Naive thymus-derived CD8-positive, alpha-beta T cell (primary cell): ENCODE measurements around the gene FAM210A. TPM values are rescaled to one million over a fixed set of nuclear protein-coding genes. Genes with fewer than 3 reads are reported as not detected.
"Not testable (repeated sequence)": the region's sequence is repeated elsewhere in the genome, so short reads cannot be mapped to it uniquely, and the experiment has no call there.

Experiments
- ATAC-seq, 2 donors: fragments of 150-1000 bp; cut with Tn5 transposase in 1 of 2; sonication (Bioruptor Pico), chemical (Tn5 transposase) in 1 of 2; 1 replicate in 1 of 2; 2 replicates in 1 of 2; pipeline ENCODE4 v1.10.0; 2021; ENCODE audit warnings: mild to moderate bottlenecking in 2 of 2, moderate library complexity in 2 of 2
- POLR2A ChIA-PET: fragments of 350-600 bp; sonication (Branson Sonifier 250); formaldehyde crosslinking; loops from one replicate; lab custom pipeline; 2021; ENCODE audit warnings: antibody characterized with exemption; lab: Charles Lee
- DNase-seq, 10 donors: peaks; one replicate each; pipeline versions ENCODE4 v3.0.0 to v3.0.0-alpha.2; 2020 to 2022
- H3K27ac Mint-ChIP-seq, 10 donors: one replicate each; pipeline ENCODE4 v1.8.0; 2020 to 2022; ENCODE audit warnings: mild to moderate bottlenecking in 10 of 10, mixed read lengths in 10 of 10, moderate library complexity in 4 of 10, inconsistent platforms in 1 of 10
- H3K27me3 Mint-ChIP-seq, 5 donors: one replicate each; pipeline ENCODE4 v1.8.0; 2021 to 2022; ENCODE audit warnings: mixed read lengths in 5 of 5
- H3K36me3 Mint-ChIP-seq, 3 donors: one replicate each; pipeline ENCODE4 v1.8.0; 2020 to 2022; ENCODE audit warnings: mixed read lengths in 3 of 3, mild to moderate bottlenecking in 2 of 3, inconsistent platforms in 1 of 3
- H3K4me1 Mint-ChIP-seq, 4 donors: one replicate each; pipeline ENCODE4 v1.8.0; 2021 to 2022; ENCODE audit warnings: mixed read lengths in 4 of 4
- H3K4me3 Mint-ChIP-seq, 10 donors: one replicate each; pipeline ENCODE4 v1.8.0; 2020 to 2022; ENCODE audit warnings: mild to moderate bottlenecking in 10 of 10, mixed read lengths in 10 of 10, moderate library complexity in 6 of 10, inconsistent platforms in 1 of 10
- H3K9me3 Mint-ChIP-seq, 9 donors: one replicate each; pipeline ENCODE4 v1.8.0; 2020 to 2022; ENCODE audit warnings: mixed read lengths in 9 of 9, mild to moderate bottlenecking in 3 of 9, inconsistent platforms in 1 of 9, moderate library complexity in 1 of 9
- polyA plus RNA-seq, 3 donors: library from polyadenylated mRNA; unstranded; fragments of 300-500 nt; fragmentation: Illumina TruSeq; gene quantifications; one replicate each; pipeline ENCODE4 v1.2.3, GENCODE V29; 2021
- total RNA-seq, 8 experiments: library from RNA in 2 of 8; stranded (reverse) in 2 of 8; gene quantifications; one replicate each; pipeline ENCODE4 v1.2.3 and lab custom pipeline; 2021 to 2026

The FAM210A gene
- total RNA-seq: 10 to 100 TPM; 11.2 to 12.1 TPM
- polyA plus RNA-seq: 10 to 100 TPM; 12.5 to 18.8 (median 13.7) TPM
- total RNA-seq (lab: John Stamatoyannopoulos, UW): 8.4 to 49.7 (median 20.3) reads per million in 6 experiments

GRCh38 chr18:13726232-13726971, at the start of gene FAM210A, which contains the start of gene RNMT:
FAM210A (minus strand) TSS chr18:13726558; CDS start chr18:13682077, 44,481 bp downstream.
RNMT (plus strand) TSS chr18:13726673; CDS start chr18:13731518, 4,845 bp downstream.
- POLR2A ChIA-PET: interaction anchor here (0.5 to 1.3 kb wide), 6 partner anchors 9 to 1024 kb away, joined by 3 to 8 read pairs (median 4); partner anchors contain the start of genes CEP76, PSMG2 and SEH1L
- H3K4me1 Mint-ChIP-seq: peaks cover 30 to 68% (median 60%) of the 10 kb centered on the region in 4 donors
- peaks cover 0 to 2% (median 0%) of the 10 kb centered on the region in 5 donors for H3K27me3 Mint-ChIP-seq
- H3K4me3 Mint-ChIP-seq: peak within 1 kb of the TSS; percentile 80 to 96 (median 90)
- peak; percentile 88 to 97 (median 92) for DNase-seq
- H3K9me3 Mint-ChIP-seq: no peaks in the 10 kb centered on the region
- ATAC-seq: peak; percentile 93 to 94
- peak within 1 kb of the TSS; percentile 87 to 99 (median 98) for H3K27ac Mint-ChIP-seq
- peaks cover 0 to 12% (median 0%) of the 10 kb centered on the region in 3 donors for H3K36me3 Mint-ChIP-seq

GRCh38 chr18:13775058-13775457, 48.7 kb upstream of the FAM210A start:
- no peak for DNase-seq
- H3K4me1 Mint-ChIP-seq: no peaks in the 10 kb centered on the region
- H3K9me3 Mint-ChIP-seq: peaks cover under 1 to 33% (median 14%) of the 10 kb centered on the region in 9 donors
- no peak overlapping the region for H3K4me3 Mint-ChIP-seq
- POLR2A ChIA-PET: no interaction called here
- peaks cover 10 to 13% (median 11%) of the 10 kb centered on the region in 5 donors for H3K27me3 Mint-ChIP-seq
- peaks cover 0 to 2% (median 2%) of the 10 kb centered on the region in 3 donors for H3K36me3 Mint-ChIP-seq
- no peak overlapping the region for H3K27ac Mint-ChIP-seq
- ATAC-seq: no peak

- ATAC-seq (no peak), DNase-seq (no peak)
- no peaks in the 10 kb centered on the region for H3K27me3 Mint-ChIP-seq
- peaks cover 4 to 52% (median 41%) of the 10 kb centered on the region in 9 donors for H3K9me3 Mint-ChIP-seq
- no peak overlapping the region for H3K4me3 Mint-ChIP-seq
- no peak overlapping the region for H3K27ac Mint-ChIP-seq
- H3K4me1 Mint-ChIP-seq: peaks cover 0 to 2% (median 0%) of the 10 kb centered on the region in 4 donors
- POLR2A ChIA-PET: no interaction called here
- H3K36me3 Mint-ChIP-seq: peaks cover 63 to 69% (median 63%) of the 10 kb centered on the region in 3 donors
Observed at GRCh38 chr18:13762690-13763439, 36.5 kb upstream of the FAM210A start.

DNA sequence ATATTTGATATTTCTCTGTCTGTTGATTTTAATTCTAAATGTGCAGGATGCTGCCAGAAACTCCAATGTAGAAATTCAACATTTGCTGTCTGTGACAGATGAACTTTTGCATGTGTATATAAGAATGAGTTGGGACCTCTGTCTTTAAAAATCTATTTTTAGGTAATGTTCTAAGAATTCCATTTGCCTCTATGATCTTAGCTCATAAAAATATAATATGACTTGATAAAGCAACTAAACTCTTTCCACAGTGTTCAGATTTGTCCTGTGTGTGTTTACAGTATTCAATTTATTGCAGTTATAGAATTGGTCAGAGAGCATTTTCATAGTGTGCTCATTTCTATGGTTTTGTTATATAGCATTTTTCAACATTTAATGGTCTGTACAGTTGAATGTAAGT, 33.7 kb upstream of the FAM210A start:
- peaks cover 55 to 94% (median 91%) of the 10 kb centered on the region in 3 donors for H3K36me3 Mint-ChIP-seq
- POLR2A ChIA-PET: no interaction called here
- no peak overlapping the region for H3K4me3 Mint-ChIP-seq
- no peak overlapping the region for H3K27ac Mint-ChIP-seq
- DNase-seq: no peak
- H3K4me1 Mint-ChIP-seq: peaks cover 0 to 2% (median 0%) of the 10 kb centered on the region in 4 donors
- no peak for ATAC-seq
- H3K27me3 Mint-ChIP-seq: no peaks in the 10 kb centered on the region
- H3K9me3 Mint-ChIP-seq: peaks cover 0 to 26% (median 17%) of the 10 kb centered on the region in 9 donors

DNA sequence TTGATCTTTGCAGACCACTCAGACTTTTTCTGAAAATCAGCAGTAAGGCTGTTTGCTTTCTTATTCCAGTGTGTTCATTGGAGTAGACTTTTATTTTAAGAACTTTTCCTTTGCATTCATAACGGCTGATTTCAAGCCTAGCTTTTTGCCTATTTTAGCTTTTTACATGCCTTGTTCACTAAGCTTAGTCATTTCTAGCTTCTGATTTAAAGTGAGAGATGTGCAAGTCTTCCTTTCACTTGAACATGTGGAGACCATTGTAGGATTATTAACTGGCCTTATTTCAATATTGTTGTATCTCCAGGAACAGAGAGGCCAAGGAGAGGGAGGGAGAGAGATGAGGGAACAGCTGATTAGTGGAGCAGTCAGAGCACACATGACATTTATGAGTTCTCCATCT, 32.3 kb upstream of the FAM210A start:
- H3K27ac Mint-ChIP-seq: no peak overlapping the region
- H3K36me3 Mint-ChIP-seq: peaks cover 47 to 94% (median 91%) of the 10 kb centered on the region in 3 donors
- H3K9me3 Mint-ChIP-seq: peaks cover 0 to 13% (median 3%) of the 10 kb centered on the region in 9 donors
- no peak for DNase-seq
- no peak overlapping the region for H3K4me3 Mint-ChIP-seq
- POLR2A ChIA-PET: no interaction called here
- H3K4me1 Mint-ChIP-seq: no peaks in the 10 kb centered on the region
- no peak for ATAC-seq
- no peaks in the 10 kb centered on the region for H3K27me3 Mint-ChIP-seq

- ATAC-seq (no peak), DNase-seq (no peak)
- peaks cover 0 to under 1% (median 0%) of the 10 kb centered on the region in 9 donors for H3K9me3 Mint-ChIP-seq
- POLR2A ChIA-PET: no interaction called here
- peaks cover 31 to 91% (median 88%) of the 10 kb centered on the region in 3 donors for H3K36me3 Mint-ChIP-seq
- H3K27ac Mint-ChIP-seq: no peak overlapping the region
- H3K4me3 Mint-ChIP-seq: no peak overlapping the region
- H3K27me3 Mint-ChIP-seq: no peaks in the 10 kb centered on the region
- no peaks in the 10 kb centered on the region for H3K4me1 Mint-ChIP-seq
Observed at GRCh38 chr18:13756671-13757070, 30.3 kb upstream of the FAM210A start.

- no peaks in the 10 kb centered on the region for H3K27me3 Mint-ChIP-seq
Observed at GRCh38 chr18:13756261-13756660, 29.9 kb upstream of the FAM210A start.

GRCh38 chr18:13751599-13751998, 25.2 kb upstream of the FAM210A start:
- POLR2A ChIA-PET: not testable (repeated sequence)

More at GRCh38 chr18:13756261-13756660, 29.9 kb upstream of the FAM210A start:
- DNase-seq (no peak), ATAC-seq (no peak)
- H3K36me3 Mint-ChIP-seq: peaks cover 32 to 91% (median 89%) of the 10 kb centered on the region in 3 donors
- no peak overlapping the region for H3K4me3 Mint-ChIP-seq
- POLR2A ChIA-PET: no interaction called here
- H3K9me3 Mint-ChIP-seq: peaks cover 0 to 2% (median 0%) of the 10 kb centered on the region in 9 donors
- H3K4me1 Mint-ChIP-seq: no peaks in the 10 kb centered on the region
- H3K27ac Mint-ChIP-seq: no peak overlapping the region

GRCh38 chr18:13746633-13747032, 20.3 kb upstream of the FAM210A start:
- no peak overlapping the region for H3K4me3 Mint-ChIP-seq
- ATAC-seq: no peak
- peaks cover 21 to 90% (median 78%) of the 10 kb centered on the region in 3 donors for H3K36me3 Mint-ChIP-seq
- H3K27me3 Mint-ChIP-seq: no peaks in the 10 kb centered on the region
- H3K9me3 Mint-ChIP-seq: peaks cover 0 to 5% (median 0%) of the 10 kb centered on the region in 9 donors
- DNase-seq: no peak
- POLR2A ChIA-PET: no interaction called here
- H3K4me1 Mint-ChIP-seq: peaks cover 0 to 5% (median 1%) of the 10 kb centered on the region in 4 donors
- peak overlapping the region in 1 of 10 donors; percentile 66 for H3K27ac Mint-ChIP-seq

More at GRCh38 chr18:13751599-13751998, 25.2 kb upstream of the FAM210A start:
- DNase-seq, H3K27me3 Mint-ChIP-seq, ATAC-seq, H3K4me3 Mint-ChIP-seq, H3K9me3 Mint-ChIP-seq, H3K4me1 Mint-ChIP-seq: not testable (repeated sequence)
- Mint-ChIP-seq H3K27ac (peak overlapping the region in 1 of 10 donors; percentile 66), H3K36me3 (peaks cover 29 to 97% (median 91%) of the 10 kb centered on the region in 3 donors)

DNA sequence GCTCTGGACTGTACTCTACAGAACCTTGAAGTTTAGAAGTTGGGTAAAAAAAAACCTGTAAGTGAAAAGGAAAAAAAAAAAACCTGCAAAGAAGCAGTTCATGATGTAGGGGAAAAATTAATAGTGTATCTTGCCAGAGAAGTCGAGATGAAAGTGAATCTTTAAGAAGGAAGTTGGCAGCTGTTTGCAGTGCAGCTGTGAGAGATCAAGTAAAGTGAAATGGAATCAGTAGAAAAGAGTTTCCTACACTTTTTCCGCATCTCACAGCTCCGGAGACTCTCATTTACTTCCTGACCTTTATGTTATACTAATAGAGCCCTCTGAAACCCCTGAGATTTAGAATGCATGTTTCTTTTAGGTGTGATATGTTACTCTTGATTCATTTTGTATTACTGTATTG, 19.3 kb upstream of the FAM210A start:
- Mint-ChIP-seq H3K36me3 (peaks cover 22 to 90% (median 75%) of the 10 kb centered on the region in 3 donors), H3K9me3 (no peaks in the 10 kb centered on the region), H3K27ac (no peak overlapping the region), H3K4me3 (no peak overlapping the region), H3K27me3 (no peaks in the 10 kb centered on the region), H3K4me1 (peaks cover 0 to 5% (median 1%) of the 10 kb centered on the region in 4 donors)
- DNase-seq: no peak
- POLR2A ChIA-PET: no interaction called here
- ATAC-seq: no peak

- no peak overlapping the region for H3K27ac Mint-ChIP-seq
- H3K4me1 Mint-ChIP-seq: peaks cover 10 to 25% (median 14%) of the 10 kb centered on the region in 4 donors
- POLR2A ChIA-PET: interaction anchor here (1.1 kb wide), 1 partner anchor 9 kb away, joined by 3 read pairs; the partner anchor contains the start of genes FAM210A and RNMT
- no peaks in the 10 kb centered on the region for H3K27me3 Mint-ChIP-seq
- ATAC-seq (no peak), DNase-seq (no peak)
- H3K4me3 Mint-ChIP-seq: no peak overlapping the region
- no peaks in the 10 kb centered on the region for H3K9me3 Mint-ChIP-seq
- peaks cover 12 to 86% (median 39%) of the 10 kb centered on the region in 3 donors for H3K36me3 Mint-ChIP-seq
Observed at GRCh38 chr18:13735681-13736080, 9.3 kb upstream of the FAM210A start.

DNA sequence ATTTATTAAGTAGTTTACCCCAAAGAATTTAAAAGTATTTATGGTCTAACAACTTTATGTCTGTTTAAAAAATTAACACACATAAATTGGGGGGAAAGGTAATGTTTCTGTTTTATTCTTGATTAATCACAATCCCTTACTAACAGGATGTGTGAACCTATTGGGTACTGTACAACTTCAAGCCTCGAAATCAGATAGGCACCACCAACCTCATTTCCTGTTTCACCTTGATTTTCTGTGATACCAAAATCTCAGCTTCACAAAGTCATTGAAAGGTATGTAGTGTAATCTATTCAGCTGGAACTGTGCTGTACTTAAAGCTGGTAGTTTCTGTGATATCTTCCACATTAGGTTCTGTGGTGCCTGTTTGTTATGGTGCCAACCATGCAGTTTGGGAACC, 4.1 kb upstream of the FAM210A start:
- POLR2A ChIA-PET: interaction anchor here (0.5 kb wide), 1 partner anchor 730 kb away, joined by 6 read pairs; no protein-coding TSS in a partner anchor
- H3K36me3 Mint-ChIP-seq: peaks cover 6 to 40% (median 16%) of the 10 kb centered on the region in 3 donors
- no peaks in the 10 kb centered on the region for H3K9me3 Mint-ChIP-seq
- peak in 2 of 10 donors; percentile 17 to 28 for DNase-seq
- H3K27me3 Mint-ChIP-seq: peaks cover 0 to 2% (median 0%) of the 10 kb centered on the region in 5 donors
- H3K27ac Mint-ChIP-seq: peak overlapping the region in 6 of 10 donors; percentile 11 to 80 (median 54)
- peak in 1 of 2 donors; percentile 11 for ATAC-seq
- H3K4me3 Mint-ChIP-seq: peak overlapping the region in 3 of 10 donors; percentile 10 to 56 (median 48)
- H3K4me1 Mint-ChIP-seq: peaks cover 24 to 56% (median 47%) of the 10 kb centered on the region in 4 donors
